Measurements from ENCODE around the gene SNX9.

DNA sequence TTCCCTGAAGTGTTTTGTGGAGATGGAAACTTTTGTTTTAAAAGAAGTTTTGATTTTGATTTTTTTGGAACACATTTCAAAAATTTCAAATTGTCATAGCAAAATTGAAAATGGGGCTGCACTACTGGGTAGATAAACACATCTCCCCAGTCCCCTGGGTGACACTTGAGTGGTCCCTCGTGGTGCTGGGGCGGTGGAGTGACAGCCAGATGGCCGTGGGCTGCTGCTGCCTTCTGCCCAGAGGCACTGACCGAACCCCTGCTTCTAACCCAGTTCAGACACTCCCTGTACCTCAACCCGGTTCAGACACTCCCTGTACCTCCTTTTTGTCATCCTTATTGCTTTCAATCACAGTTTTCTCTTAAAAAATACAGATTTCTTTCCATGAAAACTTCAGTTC, 88.7 kb downstream of the SNX9 start:
- TF ChIP-seq POLR2A (IDR thresholded peaks at IDR 0.05) (no peak), CTCF (IDR thresholded peaks at IDR 0.05) (no peak), EP300 (IDR thresholded peaks at IDR 0.05) (no peak), POLR2AphosphoS5 (IDR thresholded peaks at IDR 0.05) (no peak)
